ENCODE results near the gene ATP8B4. TPM values are rescaled to one million over a fixed set of nuclear protein-coding genes. Genes with fewer than 3 reads are reported as not detected.

The ATP8B4 gene
- total and polyA plus RNA-seq, 2 of the 8 experiments (the other 6 are each of a cell fraction or from before 2014, with no cell fraction given), result 0.17 to 0.24 TPM

DNA sequence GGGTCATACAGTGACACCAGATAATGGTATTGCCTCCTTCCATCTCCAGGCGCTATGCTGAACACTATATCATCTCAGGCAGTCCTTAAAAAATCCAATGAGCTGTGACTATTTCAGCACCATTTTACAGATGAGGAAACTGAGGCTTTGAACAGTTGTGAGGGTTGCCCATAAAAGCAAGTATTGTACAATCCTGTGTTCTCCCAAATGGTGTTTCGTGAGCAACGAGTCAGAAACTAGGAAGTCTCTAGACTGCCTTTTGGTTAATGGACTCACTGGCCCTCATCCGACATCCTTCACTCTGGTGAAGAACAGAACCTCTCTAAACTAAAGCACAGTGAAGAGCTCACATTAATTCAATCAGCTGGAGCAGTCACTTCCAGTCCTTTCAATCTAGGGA, 61.8 kb downstream of the ATP8B4 start:
- Histone ChIP-seq H3K4me2 (ENCODE audit: insufficient read depth in 1 of 2, low read depth in 2 of 2, low read length in 2 of 2) (no peak overlapping the region), H2AK5ac (ENCODE audit: low read depth, low read length) (no peak overlapping the region), H3K4me3 (ENCODE audit: extremely low read depth in 1 of 4, insufficient read depth in 2 of 4, low read depth in 3 of 4, low read length in 4 of 4) (no peak overlapping the region), H3K4me1 (replicated peaks in 1 of 4; ENCODE audit: control insufficient read depth in 3 of 4, insufficient read depth in 4 of 4, low read length in 3 of 4) (peaks cover 0 to 4% (median under 1%) of the 10 kb centered on the region in 4 experiments; a peak in 2 of 7 replicates), H3K23me2 (ENCODE audit: low read depth, low read length) (no peaks in the 10 kb centered on the region), H4K20me1 (replicated peaks in 1 of 2; ENCODE audit: control insufficient read depth in 1 of 2, insufficient read depth in 2 of 2, low read length in 2 of 2) (no peaks in the 10 kb centered on the region), H3K56ac (replicated peaks; ENCODE audit: insufficient read length, low read depth, low read length) (no peak overlapping the region), H3K79me2 (ENCODE audit: control insufficient read depth in 1 of 2, insufficient read depth in 2 of 2, low read length in 2 of 2) (no peaks in the 10 kb centered on the region), H3K79me1 (ENCODE audit: low read depth, low read length) (no peaks in the 10 kb centered on the region), H2BK20ac (ENCODE audit: low read length) (no peak overlapping the region), H2BK120ac (replicated peaks; ENCODE audit: low read depth, low read length) (no peak overlapping the region), H3K9ac (replicated peaks in 1 of 4; ENCODE audit: extremely low read depth in 1 of 4, low read depth in 3 of 4, low read length in 3 of 4) (no peak overlapping the region), H3K4ac (replicated peaks; ENCODE audit: insufficient read length, low read depth, low read length) (no peak overlapping the region), H3K14ac (ENCODE audit: insufficient read length) (no peak overlapping the region), H3K18ac (ENCODE audit: extremely low read depth, low read length) (no peak overlapping the region), H2BK12ac (ENCODE audit: low read depth, low read length) (no peak overlapping the region), H3K27me3 (replicated peaks in 1 of 4; ENCODE audit: control insufficient read depth in 3 of 4, extremely low read depth in 1 of 4, insufficient read depth in 3 of 4, low read length in 3 of 4) (no peaks in the 10 kb centered on the region), H3K9me3 (ENCODE audit: insufficient read depth in 2 of 2, low read depth in 1 of 2, low read length in 1 of 2) (no peaks in the 10 kb centered on the region), H3K23ac (ENCODE audit: insufficient read length) (no peak overlapping the region), H2BK15ac (ENCODE audit: low read length) (no peak overlapping the region), H3K36me3 (ENCODE audit: control insufficient read depth in 2 of 4, insufficient read depth in 4 of 4, low read length in 3 of 4) (no peaks in the 10 kb centered on the region), H4K8ac (ENCODE audit: extremely low read depth, insufficient read depth, low read length) (no peak overlapping the region), H2AFZ (ENCODE audit: low read length) (no peak overlapping the region), H3K27ac (ENCODE audit: low read depth, low read length) (no peak overlapping the region), H4K5ac (ENCODE audit: insufficient read length, low read depth, low read length) (no peak overlapping the region), H4K91ac (replicated peaks; ENCODE audit: insufficient read length, low read length) (no peak overlapping the region), H2BK5ac (ENCODE audit: low read depth, low read length) (no peak overlapping the region)
- no peak for FAIRE-seq
- DNase-seq (ENCODE audit: low read depth in 1 of 2, low spot score in 2 of 2), result no peak
- ChIA-PET CTCF (ENCODE audit: partially characterized antibody) (interaction anchor here (0.8 to 1.8 kb wide), 4 partner anchors 9 to 180 kb away, joined by 3 to 12 read pairs (median 4); no protein-coding TSS in a partner anchor), POLR2A (ENCODE audit: partially characterized antibody) (no interaction called here)
- WGBS, 2 experiments (ENCODE audit: extremely low coverage in 1 of 2, insufficient coverage in 1 of 2, insufficient read length in 1 of 2, insufficient replicate concordance in 2 of 2, low coverage in 1 of 2, low lambda C conversion rate in 2 of 2, missing lambda C conversion rate in 1 of 2), result 90% methylated on average over 4 of the region's 4 CpGs; no CpG with 5 or more reads in 1 of the 2 experiments
- TF ChIP-seq EP300 (IDR thresholded peaks at IDR 0.05; ENCODE audit: borderline replicate concordance in 1 of 2, low read depth in 2 of 2, low read length in 2 of 2) (no peak), KDM4A (IDR thresholded peaks at IDR 0.05; ENCODE audit: low read depth, low read length, severe bottlenecking) (no peak), CTBP2 (IDR thresholded peaks at IDR 0.05; ENCODE audit: borderline replicate concordance, insufficient read depth, insufficient read length, low read length) (no peak), POLR2A (IDR thresholded peaks at IDR 0.05; ENCODE audit: control extremely low read depth in 1 of 2, low read depth in 2 of 2, low read length in 2 of 2) (no peak), BRCA1 (IDR thresholded peaks at IDR 0.05; ENCODE audit: low read depth, low read length) (no peak)
- TF ChIP-seq, protein P1, sequence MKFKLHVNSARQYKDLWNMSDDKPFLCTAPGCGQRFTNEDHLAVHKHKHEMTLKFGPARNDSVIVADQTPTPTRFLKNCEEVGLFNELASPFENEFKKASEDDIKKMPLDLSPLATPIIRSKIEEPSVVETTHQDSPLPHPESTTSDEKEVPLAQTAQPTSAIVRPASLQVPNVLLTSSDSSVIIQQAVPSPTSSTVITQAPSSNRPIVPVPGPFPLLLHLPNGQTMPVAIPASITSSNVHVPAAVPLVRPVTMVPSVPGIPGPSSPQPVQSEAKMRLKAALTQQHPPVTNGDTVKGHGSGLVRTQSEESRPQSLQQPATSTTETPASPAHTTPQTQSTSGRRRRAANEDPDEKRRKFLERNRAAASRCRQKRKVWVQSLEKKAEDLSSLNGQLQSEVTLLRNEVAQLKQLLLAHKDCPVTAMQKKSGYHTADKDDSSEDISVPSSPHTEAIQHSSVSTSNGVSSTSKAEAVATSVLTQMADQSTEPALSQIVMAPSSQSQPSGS (IDR thresholded peaks at IDR 0.05; ENCODE audit: low read length), result no peak
- TF ChIP-seq, protein P2, sequence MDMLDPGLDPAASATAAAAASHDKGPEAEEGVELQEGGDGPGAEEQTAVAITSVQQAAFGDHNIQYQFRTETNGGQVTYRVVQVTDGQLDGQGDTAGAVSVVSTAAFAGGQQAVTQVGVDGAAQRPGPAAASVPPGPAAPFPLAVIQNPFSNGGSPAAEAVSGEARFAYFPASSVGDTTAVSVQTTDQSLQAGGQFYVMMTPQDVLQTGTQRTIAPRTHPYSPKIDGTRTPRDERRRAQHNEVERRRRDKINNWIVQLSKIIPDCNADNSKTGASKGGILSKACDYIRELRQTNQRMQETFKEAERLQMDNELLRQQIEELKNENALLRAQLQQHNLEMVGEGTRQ (IDR thresholded peaks at IDR 0.05; ENCODE audit: low read length), result no peak
- TF ChIP-seq, protein P3, sequence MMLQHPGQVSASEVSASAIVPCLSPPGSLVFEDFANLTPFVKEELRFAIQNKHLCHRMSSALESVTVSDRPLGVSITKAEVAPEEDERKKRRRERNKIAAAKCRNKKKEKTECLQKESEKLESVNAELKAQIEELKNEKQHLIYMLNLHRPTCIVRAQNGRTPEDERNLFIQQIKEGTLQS (IDR thresholded peaks at IDR 0.05; ENCODE audit: insufficient read depth, low read depth, low read length), result no peak
